ENCODE results near the gene EHMT1. TPM values are rescaled to one million over a fixed set of nuclear protein-coding genes. Genes with fewer than 3 reads are reported as not detected.

EHMT1 gene
- total and polyA plus RNA-seq, 2 of the 13 experiments (the other 11 are each of a cell fraction or from before 2014, with no cell fraction given) = 23.0 to 27.1 TPM

- DNase-seq (ENCODE audit: low spot score) (no peak), FAIRE-seq (no peak), ATAC-seq (no peak)
- ChIA-PET POLR2A (no interaction called here), CTCF (ENCODE audit: low intra/inter-chr PET ratio, low total read pairs) (no interaction called here)
- intact Hi-C loops (cut with micrococcal nuclease; ENCODE audit: unreplicated experiment) (no loop called here), in situ Hi-C loops (cut with HindIII; ENCODE audit: extremely low pct_ligation_motif_present, low pct_unique_long_range_greater_than_20kb) (no loop called here)
- Histone ChIP-seq H4K20me1 (ENCODE audit: insufficient read depth, low read length) (peaks cover 2% of the 10 kb centered on the region; the same call in 1 of the 2 replicates), H2AFZ (ENCODE audit: low read length) (no peak overlapping the region), H3K4me1 (ENCODE audit: insufficient read depth, low read length) (no peaks in the 10 kb centered on the region), H3K36me3 (replicated peaks in 1 of 2; ENCODE audit: control insufficient read depth in 1 of 2, insufficient read depth in 2 of 2, low read length in 2 of 2) (no peaks in the 10 kb centered on the region), H3K79me2 (ENCODE audit: insufficient read depth, low read length) (no peaks in the 10 kb centered on the region), H3K9me3 (ENCODE audit: low read length) (no peaks in the 10 kb centered on the region), H3K27me3 (ENCODE audit: control insufficient read depth in 1 of 2, insufficient read depth in 2 of 2, low read length in 2 of 2) (peaks cover 2 to 5% of the 10 kb centered on the region in 2 experiments; a peak in 3 of 5 replicates), H3K4me2 (ENCODE audit: low read depth, low read length) (no peak overlapping the region), H3K27ac (ENCODE audit: extremely low read length, insufficient read depth, low read length) (no peak overlapping the region), H3K9ac (ENCODE audit: insufficient read depth, low read depth, low read length) (no peak overlapping the region), H3K4me3 (replicated peaks in 1 of 3; ENCODE audit: insufficient read depth in 1 of 3, low read depth in 2 of 3, low read length in 3 of 3) (no peak overlapping the region)
- WGBS (ENCODE audit: low lambda C conversion rate) = 0% methylated on average over 1 of the region's 10 CpGs
- no TSS peak for BruUV-seq (replicated peaks)
- TF ChIP-seq, protein P1, sequence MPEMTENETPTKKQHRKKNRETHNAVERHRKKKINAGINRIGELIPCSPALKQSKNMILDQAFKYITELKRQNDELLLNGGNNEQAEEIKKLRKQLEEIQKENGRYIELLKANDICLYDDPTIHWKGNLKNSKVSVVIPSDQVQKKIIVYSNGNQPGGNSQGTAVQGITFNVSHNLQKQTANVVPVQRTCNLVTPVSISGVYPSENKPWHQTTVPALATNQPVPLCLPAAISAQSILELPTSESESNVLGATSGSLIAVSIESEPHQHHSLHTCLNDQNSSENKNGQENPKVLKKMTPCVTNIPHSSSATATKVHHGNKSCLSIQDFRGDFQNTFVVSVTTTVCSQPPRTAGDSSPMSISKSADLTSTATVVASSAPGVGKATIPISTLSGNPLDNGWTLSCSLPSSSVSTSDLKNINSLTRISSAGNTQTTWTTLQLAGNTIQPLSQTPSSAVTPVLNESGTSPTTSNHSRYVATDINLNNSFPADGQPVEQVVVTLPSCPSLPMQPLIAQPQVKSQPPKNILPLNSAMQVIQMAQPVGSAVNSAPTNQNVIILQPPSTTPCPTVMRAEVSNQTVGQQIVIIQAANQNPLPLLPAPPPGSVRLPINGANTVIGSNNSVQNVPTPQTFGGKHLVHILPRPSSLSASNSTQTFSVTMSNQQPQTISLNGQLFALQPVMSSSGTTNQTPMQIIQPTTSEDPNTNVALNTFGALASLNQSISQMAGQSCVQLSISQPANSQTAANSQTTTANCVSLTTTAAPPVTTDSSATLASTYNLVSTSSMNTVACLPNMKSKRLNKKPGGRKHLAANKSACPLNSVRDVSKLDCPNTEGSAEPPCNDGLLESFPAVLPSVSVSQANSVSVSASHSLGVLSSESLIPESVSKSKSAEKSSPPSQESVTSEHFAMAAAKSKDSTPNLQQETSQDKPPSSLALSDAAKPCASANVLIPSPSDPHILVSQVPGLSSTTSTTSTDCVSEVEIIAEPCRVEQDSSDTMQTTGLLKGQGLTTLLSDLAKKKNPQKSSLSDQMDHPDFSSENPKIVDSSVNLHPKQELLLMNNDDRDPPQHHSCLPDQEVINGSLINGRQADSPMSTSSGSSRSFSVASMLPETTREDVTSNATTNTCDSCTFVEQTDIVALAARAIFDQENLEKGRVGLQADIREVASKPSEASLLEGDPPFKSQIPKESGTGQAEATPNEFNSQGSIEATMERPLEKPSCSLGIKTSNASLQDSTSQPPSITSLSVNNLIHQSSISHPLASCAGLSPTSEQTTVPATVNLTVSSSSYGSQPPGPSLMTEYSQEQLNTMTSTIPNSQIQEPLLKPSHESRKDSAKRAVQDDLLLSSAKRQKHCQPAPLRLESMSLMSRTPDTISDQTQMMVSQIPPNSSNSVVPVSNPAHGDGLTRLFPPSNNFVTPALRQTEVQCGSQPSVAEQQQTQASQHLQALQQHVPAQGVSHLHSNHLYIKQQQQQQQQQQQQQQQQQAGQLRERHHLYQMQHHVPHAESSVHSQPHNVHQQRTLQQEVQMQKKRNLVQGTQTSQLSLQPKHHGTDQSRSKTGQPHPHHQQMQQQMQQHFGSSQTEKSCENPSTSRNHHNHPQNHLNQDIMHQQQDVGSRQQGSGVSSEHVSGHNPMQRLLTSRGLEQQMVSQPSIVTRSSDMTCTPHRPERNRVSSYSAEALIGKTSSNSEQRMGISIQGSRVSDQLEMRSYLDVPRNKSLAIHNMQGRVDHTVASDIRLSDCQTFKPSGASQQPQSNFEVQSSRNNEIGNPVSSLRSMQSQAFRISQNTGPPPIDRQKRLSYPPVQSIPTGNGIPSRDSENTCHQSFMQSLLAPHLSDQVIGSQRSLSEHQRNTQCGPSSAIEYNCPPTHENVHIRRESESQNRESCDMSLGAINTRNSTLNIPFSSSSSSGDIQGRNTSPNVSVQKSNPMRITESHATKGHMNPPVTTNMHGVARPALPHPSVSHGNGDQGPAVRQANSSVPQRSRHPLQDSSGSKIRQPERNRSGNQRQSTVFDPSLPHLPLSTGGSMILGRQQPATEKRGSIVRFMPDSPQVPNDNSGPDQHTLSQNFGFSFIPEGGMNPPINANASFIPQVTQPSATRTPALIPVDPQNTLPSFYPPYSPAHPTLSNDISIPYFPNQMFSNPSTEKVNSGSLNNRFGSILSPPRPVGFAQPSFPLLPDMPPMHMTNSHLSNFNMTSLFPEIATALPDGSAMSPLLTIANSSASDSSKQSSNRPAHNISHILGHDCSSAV (CRISPR knock-in tag; IDR thresholded peaks at IDR 0.05; ENCODE audit: borderline replicate concordance) = no peak
- no peak for TF ChIP-seq GPN1 (CRISPR knock-in tag; IDR thresholded peaks at IDR 0.05; ENCODE audit: borderline replicate concordance)
- TF ChIP-seq ZKSCAN1 (IDR thresholded peaks at IDR 0.05; ENCODE audit: low read length) = no peak
- no peak for TF ChIP-seq NCOA2 (CRISPR knock-in tag; IDR thresholded peaks at IDR 0.05)
- TF ChIP-seq, protein P2, sequence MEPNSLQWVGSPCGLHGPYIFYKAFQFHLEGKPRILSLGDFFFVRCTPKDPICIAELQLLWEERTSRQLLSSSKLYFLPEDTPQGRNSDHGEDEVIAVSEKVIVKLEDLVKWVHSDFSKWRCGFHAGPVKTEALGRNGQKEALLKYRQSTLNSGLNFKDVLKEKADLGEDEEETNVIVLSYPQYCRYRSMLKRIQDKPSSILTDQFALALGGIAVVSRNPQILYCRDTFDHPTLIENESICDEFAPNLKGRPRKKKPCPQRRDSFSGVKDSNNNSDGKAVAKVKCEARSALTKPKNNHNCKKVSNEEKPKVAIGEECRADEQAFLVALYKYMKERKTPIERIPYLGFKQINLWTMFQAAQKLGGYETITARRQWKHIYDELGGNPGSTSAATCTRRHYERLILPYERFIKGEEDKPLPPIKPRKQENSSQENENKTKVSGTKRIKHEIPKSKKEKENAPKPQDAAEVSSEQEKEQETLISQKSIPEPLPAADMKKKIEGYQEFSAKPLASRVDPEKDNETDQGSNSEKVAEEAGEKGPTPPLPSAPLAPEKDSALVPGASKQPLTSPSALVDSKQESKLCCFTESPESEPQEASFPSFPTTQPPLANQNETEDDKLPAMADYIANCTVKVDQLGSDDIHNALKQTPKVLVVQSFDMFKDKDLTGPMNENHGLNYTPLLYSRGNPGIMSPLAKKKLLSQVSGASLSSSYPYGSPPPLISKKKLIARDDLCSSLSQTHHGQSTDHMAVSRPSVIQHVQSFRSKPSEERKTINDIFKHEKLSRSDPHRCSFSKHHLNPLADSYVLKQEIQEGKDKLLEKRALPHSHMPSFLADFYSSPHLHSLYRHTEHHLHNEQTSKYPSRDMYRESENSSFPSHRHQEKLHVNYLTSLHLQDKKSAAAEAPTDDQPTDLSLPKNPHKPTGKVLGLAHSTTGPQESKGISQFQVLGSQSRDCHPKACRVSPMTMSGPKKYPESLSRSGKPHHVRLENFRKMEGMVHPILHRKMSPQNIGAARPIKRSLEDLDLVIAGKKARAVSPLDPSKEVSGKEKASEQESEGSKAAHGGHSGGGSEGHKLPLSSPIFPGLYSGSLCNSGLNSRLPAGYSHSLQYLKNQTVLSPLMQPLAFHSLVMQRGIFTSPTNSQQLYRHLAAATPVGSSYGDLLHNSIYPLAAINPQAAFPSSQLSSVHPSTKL (CRISPR knock-in tag; IDR thresholded peaks at IDR 0.05) = no peak
- TF ChIP-seq, protein P3, sequence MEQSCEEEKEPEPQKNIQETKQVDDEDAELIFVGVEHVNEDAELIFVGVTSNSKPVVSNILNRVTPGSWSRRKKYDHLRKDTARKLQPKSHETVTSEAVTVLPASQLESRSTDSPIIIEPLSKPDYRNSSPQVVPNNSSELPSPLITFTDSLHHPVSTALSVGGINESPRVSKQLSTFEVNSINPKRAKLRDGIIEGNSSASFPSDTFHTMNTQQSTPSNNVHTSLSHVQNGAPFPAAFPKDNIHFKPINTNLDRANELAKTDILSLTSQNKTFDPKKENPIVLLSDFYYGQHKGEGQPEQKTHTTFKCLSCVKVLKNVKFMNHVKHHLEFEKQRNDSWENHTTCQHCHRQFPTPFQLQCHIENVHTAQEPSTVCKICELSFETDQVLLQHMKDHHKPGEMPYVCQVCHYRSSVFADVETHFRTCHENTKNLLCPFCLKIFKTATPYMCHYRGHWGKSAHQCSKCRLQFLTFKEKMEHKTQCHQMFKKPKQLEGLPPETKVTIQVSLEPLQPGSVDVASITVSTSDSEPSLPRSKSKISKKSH (CRISPR knock-in tag; IDR thresholded peaks at IDR 0.05; ENCODE audit: borderline replicate concordance) = no peak
- TF ChIP-seq ZNF660 (CRISPR knock-in tag; IDR thresholded peaks at IDR 0.05; ENCODE audit: borderline replicate concordance, low read depth) = no peak
- TF ChIP-seq CC2D1A (CRISPR knock-in tag; IDR thresholded peaks at IDR 0.05) = no peak
- TF ChIP-seq ZNF879 (CRISPR knock-in tag; IDR thresholded peaks at IDR 0.05) = no peak
- no peak for TF ChIP-seq CBX1 (IDR thresholded peaks at IDR 0.05; ENCODE audit: low read depth)
Observed at GRCh38 chr9:137880976-137881530, 262.2 kb downstream of the EHMT1 start.

Data from HepG2 (cell line).